ENCODE data around the gene SLC44A1. TPM values are rescaled to one million over a fixed set of nuclear protein-coding genes. Genes with fewer than 3 reads are reported as not detected.

SLC44A1 gene
- polyA plus RNA-seq, 1 of the 3 experiments (the other 2 are of a cell fraction) = 4.5 TPM

- Histone ChIP-seq H3K9me3 (no peaks in the 10 kb centered on the region), H3K27me3 (ENCODE audit: insufficient read depth) (no peaks in the 10 kb centered on the region), H3K4me2 (no peak overlapping the region), H4K20me1 (ENCODE audit: insufficient read depth) (no peaks in the 10 kb centered on the region), H3K27ac (ENCODE audit: low read depth in 2 of 2, low read length in 1 of 2) (no peak overlapping the region), H3F3A (replicated peaks; ENCODE audit: insufficient read depth) (no peaks in the 10 kb centered on the region), H3K4me1 (ENCODE audit: control insufficient read depth in 1 of 2, insufficient read depth in 2 of 2, low read depth in 1 of 2, low read length in 1 of 2) (peaks cover 0 to 3% of the 10 kb centered on the region in 2 experiments; a peak in 2 of 4 replicates), H3K9ac (no peak overlapping the region), H3K4me3 (ENCODE audit: low read depth in 2 of 2, low read length in 1 of 2) (no peak overlapping the region), H2AFZ (ENCODE audit: low read depth) (no peak overlapping the region), H3K79me2 (ENCODE audit: insufficient read depth) (no peaks in the 10 kb centered on the region), H3K36me3 (replicated peaks in 1 of 2; ENCODE audit: control insufficient read depth in 1 of 2, insufficient read depth in 2 of 2, low read length in 1 of 2) (peaks cover 5 to 8% of the 10 kb centered on the region in 2 experiments), H3K9me2 (no peaks in the 10 kb centered on the region)
- CTCF ChIA-PET = interaction anchor here (5.3 kb wide), 1 partner anchor 25 kb away, joined by 21 read pairs; no protein-coding TSS in a partner anchor
- DNase-seq = no peak
- TF ChIP-seq, protein P1, sequence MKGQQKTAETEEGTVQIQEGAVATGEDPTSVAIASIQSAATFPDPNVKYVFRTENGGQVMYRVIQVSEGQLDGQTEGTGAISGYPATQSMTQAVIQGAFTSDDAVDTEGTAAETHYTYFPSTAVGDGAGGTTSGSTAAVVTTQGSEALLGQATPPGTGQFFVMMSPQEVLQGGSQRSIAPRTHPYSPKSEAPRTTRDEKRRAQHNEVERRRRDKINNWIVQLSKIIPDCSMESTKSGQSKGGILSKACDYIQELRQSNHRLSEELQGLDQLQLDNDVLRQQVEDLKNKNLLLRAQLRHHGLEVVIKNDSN (IDR thresholded peaks at IDR 0.05; ENCODE audit: borderline replicate concordance, low read depth) = no peak
- no peak for TF ChIP-seq GATA2 (CRISPR knock-in tag; IDR thresholded peaks at IDR 0.05)
- no peak for TF ChIP-seq SMC3 (IDR thresholded peaks at IDR 0.05; ENCODE audit: low read depth, low read length)
- TF ChIP-seq, protein P2, sequence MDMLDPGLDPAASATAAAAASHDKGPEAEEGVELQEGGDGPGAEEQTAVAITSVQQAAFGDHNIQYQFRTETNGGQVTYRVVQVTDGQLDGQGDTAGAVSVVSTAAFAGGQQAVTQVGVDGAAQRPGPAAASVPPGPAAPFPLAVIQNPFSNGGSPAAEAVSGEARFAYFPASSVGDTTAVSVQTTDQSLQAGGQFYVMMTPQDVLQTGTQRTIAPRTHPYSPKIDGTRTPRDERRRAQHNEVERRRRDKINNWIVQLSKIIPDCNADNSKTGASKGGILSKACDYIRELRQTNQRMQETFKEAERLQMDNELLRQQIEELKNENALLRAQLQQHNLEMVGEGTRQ (IDR thresholded peaks at IDR 0.05; ENCODE audit: borderline replicate concordance, low read depth, low read length) = no peak
- no peak for TF ChIP-seq POLR2AphosphoS5 (IDR thresholded peaks at IDR 0.05; ENCODE audit: low read depth, low read length)
- POLR2A ChIA-PET = no interaction called here
- WGBS (ENCODE audit: low lambda C conversion rate) = 95% methylated on average over 6 of the region's 6 CpGs
Measured at GRCh38 chr9:105389796-105390195, 145.3 kb downstream of the SLC44A1 start.

DNA sequence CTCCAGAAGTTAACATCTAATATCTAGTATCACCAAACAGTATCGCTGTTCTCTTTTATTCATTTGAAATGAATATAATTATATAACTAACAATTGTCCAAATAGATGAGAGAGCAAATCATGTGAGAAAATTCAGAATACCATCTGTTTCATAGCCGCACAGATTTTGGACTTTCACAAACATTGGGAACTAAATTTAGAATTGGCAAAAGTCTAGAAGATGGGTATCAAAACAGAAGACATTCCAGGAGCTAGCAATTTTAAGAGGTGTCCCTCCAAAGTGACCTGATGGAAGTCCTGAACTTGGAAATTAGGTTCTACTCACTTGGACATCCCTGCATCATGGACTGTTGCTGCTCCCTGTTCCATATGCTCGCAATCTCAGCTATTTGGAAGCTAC, 146.4 kb downstream of the SLC44A1 start:
- H3K9me3 ChIP-seq = no peaks in the 10 kb centered on the region
- peaks cover under 1 to 8% of the 10 kb centered on the region in 2 experiments for H3K36me3 ChIP-seq (replicated peaks in 1 of 2; ENCODE audit: control insufficient read depth in 1 of 2, insufficient read depth in 2 of 2, low read length in 1 of 2)
- ChIA-PET CTCF (interaction anchor here (0.7 to 5.3 kb wide), 5 partner anchors 8 to 609 kb away, joined by 3 to 21 read pairs (median 4); no protein-coding TSS in a partner anchor), POLR2A (no interaction called here)
- no peak overlapping the region for H2AFZ ChIP-seq (ENCODE audit: low read depth)
- H3K9ac ChIP-seq = no peak overlapping the region
- H3K4me2 ChIP-seq = no peak overlapping the region
- H3K27me3 ChIP-seq (ENCODE audit: insufficient read depth) = no peaks in the 10 kb centered on the region
- H3F3A ChIP-seq (replicated peaks; ENCODE audit: insufficient read depth) = no peaks in the 10 kb centered on the region
- TF ChIP-seq EZH2phosphoT487 (IDR thresholded peaks at IDR 0.05; ENCODE audit: borderline replicate concordance, low read depth) (no peak), NFIC (IDR thresholded peaks at IDR 0.05; ENCODE audit: borderline replicate concordance) (no peak)
- over 99% methylated on average over 3 of the region's 3 CpGs for WGBS (ENCODE audit: low lambda C conversion rate)
- H3K9me2 ChIP-seq = no peaks in the 10 kb centered on the region
- H3K4me1 ChIP-seq (ENCODE audit: control insufficient read depth in 1 of 2, insufficient read depth in 2 of 2, low read depth in 1 of 2, low read length in 1 of 2) = peaks cover 0 to 3% of the 10 kb centered on the region in 2 experiments; a peak in 2 of 4 replicates
- no peak overlapping the region for H3K27ac ChIP-seq (ENCODE audit: low read depth in 2 of 2, low read length in 1 of 2)
- no peaks in the 10 kb centered on the region for H3K79me2 ChIP-seq (ENCODE audit: insufficient read depth)
- no peak overlapping the region for H3K4me3 ChIP-seq (ENCODE audit: low read depth in 2 of 2, low read length in 1 of 2)
- no peak for DNase-seq
- no peaks in the 10 kb centered on the region for H4K20me1 ChIP-seq (ENCODE audit: insufficient read depth)

DNA sequence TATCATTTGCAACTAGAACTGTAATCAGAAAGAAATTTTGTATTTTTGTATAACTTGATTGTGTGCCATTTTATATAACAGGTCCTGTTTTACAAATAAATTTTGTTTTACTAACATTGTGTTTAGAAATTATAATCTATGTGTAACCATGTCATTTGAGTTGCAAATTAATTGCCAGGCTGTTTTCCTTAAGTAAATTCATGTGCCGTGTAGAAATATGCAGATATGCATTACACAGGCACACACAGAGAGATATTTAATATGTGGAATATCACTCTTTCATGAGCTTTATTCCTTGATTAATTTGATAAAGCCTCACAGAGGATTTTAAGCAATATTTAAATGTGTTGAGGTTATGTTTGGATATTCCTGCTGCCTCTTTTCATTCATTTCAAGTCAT, 146.8 kb downstream of the SLC44A1 start:
- no peak overlapping the region for H3K9ac ChIP-seq
- no peak for DNase-seq
- H3K27me3 ChIP-seq (ENCODE audit: insufficient read depth) = no peaks in the 10 kb centered on the region
- 100% methylated on average over 1 of the region's 1 CpG for WGBS (ENCODE audit: low lambda C conversion rate)
- TF ChIP-seq FOXJ3 (CRISPR knock-in tag; IDR thresholded peaks at IDR 0.05) (no peak), MEF2A (IDR thresholded peaks at IDR 0.05; ENCODE audit: borderline replicate concordance, low read depth) (no peak), SMC3 (IDR thresholded peaks at IDR 0.05; ENCODE audit: low read depth, low read length) (no peak), RCOR1 (IDR thresholded peaks at IDR 0.05; ENCODE audit: low read length) (no peak), NFIC (IDR thresholded peaks at IDR 0.05; ENCODE audit: borderline replicate concordance) (no peak), JUND (IDR thresholded peaks at IDR 0.05) (no peak), CHD2 (IDR thresholded peaks at IDR 0.05; ENCODE audit: low read length, partially characterized antibody) (no peak), FOXM1 (IDR thresholded peaks at IDR 0.05; ENCODE audit: low read depth) (no peak)
- TF ChIP-seq, protein P3, sequence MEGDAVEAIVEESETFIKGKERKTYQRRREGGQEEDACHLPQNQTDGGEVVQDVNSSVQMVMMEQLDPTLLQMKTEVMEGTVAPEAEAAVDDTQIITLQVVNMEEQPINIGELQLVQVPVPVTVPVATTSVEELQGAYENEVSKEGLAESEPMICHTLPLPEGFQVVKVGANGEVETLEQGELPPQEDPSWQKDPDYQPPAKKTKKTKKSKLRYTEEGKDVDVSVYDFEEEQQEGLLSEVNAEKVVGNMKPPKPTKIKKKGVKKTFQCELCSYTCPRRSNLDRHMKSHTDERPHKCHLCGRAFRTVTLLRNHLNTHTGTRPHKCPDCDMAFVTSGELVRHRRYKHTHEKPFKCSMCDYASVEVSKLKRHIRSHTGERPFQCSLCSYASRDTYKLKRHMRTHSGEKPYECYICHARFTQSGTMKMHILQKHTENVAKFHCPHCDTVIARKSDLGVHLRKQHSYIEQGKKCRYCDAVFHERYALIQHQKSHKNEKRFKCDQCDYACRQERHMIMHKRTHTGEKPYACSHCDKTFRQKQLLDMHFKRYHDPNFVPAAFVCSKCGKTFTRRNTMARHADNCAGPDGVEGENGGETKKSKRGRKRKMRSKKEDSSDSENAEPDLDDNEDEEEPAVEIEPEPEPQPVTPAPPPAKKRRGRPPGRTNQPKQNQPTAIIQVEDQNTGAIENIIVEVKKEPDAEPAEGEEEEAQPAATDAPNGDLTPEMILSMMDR (IDR thresholded peaks at IDR 0.05) = no peak
- no peaks in the 10 kb centered on the region for H3K9me2 ChIP-seq
- ChIA-PET CTCF (interaction anchor here (0.7 to 5.3 kb wide), 4 partner anchors 10 to 609 kb away, joined by 3 to 21 read pairs (median 4); no protein-coding TSS in a partner anchor), POLR2A (no interaction called here)
- peaks cover 0 to 8% of the 10 kb centered on the region in 2 experiments for H3K36me3 ChIP-seq (replicated peaks in 1 of 2; ENCODE audit: control insufficient read depth in 1 of 2, insufficient read depth in 2 of 2, low read length in 1 of 2)
- H3K79me2 ChIP-seq (ENCODE audit: insufficient read depth) = no peaks in the 10 kb centered on the region
- H3K4me3 ChIP-seq (ENCODE audit: low read depth in 2 of 2, low read length in 1 of 2) = no peak overlapping the region
- no peaks in the 10 kb centered on the region for H4K20me1 ChIP-seq (ENCODE audit: insufficient read depth)
- H3K4me1 ChIP-seq (ENCODE audit: control insufficient read depth in 1 of 2, insufficient read depth in 2 of 2, low read depth in 1 of 2, low read length in 1 of 2) = peaks cover 0 to 3% of the 10 kb centered on the region in 2 experiments; a peak in 2 of 4 replicates
- H3K27ac ChIP-seq (ENCODE audit: low read depth in 2 of 2, low read length in 1 of 2) = no peak overlapping the region
- no peaks in the 10 kb centered on the region for H3K9me3 ChIP-seq
- H2AFZ ChIP-seq (ENCODE audit: low read depth) = no peak overlapping the region
- H3F3A ChIP-seq (replicated peaks; ENCODE audit: insufficient read depth) = no peaks in the 10 kb centered on the region
- H3K4me2 ChIP-seq = no peak overlapping the region
